Activated CD4-positive, alpha-beta memory T cell treated with anti-CD3 and anti-CD28 coated beads, Interleukin-2, amount 10 ng/mL, durations not matched to agents 7 days and 5 days (primary cell): ENCODE data around the gene CISD2. TPM values are rescaled to one million over a fixed set of nuclear protein-coding genes. Genes with fewer than 3 reads are reported as not detected.
"Not testable (repeated sequence)": the region's sequence is repeated elsewhere in the genome, so short reads cannot be mapped to it uniquely, and the experiment has no call there.

Experiments used
- CTCF ChIA-PET: fragments of 350-600 bp; sonication (Branson Sonifier 250); formaldehyde crosslinking; loops from one replicate; lab custom pipeline; 2021; ENCODE audit warnings: antibody characterized with exemption, inconsistent platforms; lab: Charles Lee
- POLR2A ChIA-PET: fragments of 350-600 bp; sonication (Branson Sonifier 250); formaldehyde crosslinking; loops from one replicate; lab custom pipeline; 2021; ENCODE audit warnings: antibody characterized with exemption; lab: Charles Lee
- DNase-seq: peaks from one replicate; pipeline ENCODE4 v3.0.0-alpha.2; 2020
- H3K27ac Mint-ChIP-seq: one replicate; pipeline ENCODE4 v1.8.0; 2021; ENCODE audit warnings: mild to moderate bottlenecking, mixed read lengths
- H3K27me3 Mint-ChIP-seq: one replicate; pipeline ENCODE4 v1.8.0; 2021; ENCODE audit warnings: mixed read lengths
- H3K36me3 Mint-ChIP-seq: one replicate; pipeline ENCODE4 v1.8.0; 2021; ENCODE audit warnings: low read depth, mixed read lengths
- H3K4me1 Mint-ChIP-seq: one replicate; pipeline ENCODE4 v1.8.0; 2021; ENCODE audit warnings: mixed read lengths
- H3K4me3 Mint-ChIP-seq: one replicate; pipeline ENCODE4 v1.8.0; 2021; ENCODE audit warnings: mild to moderate bottlenecking, mixed read lengths
- H3K9me3 Mint-ChIP-seq: one replicate; pipeline ENCODE4 v1.8.0; 2021; ENCODE audit warnings: mixed read lengths
- total RNA-seq, 2 experiments: library from RNA; stranded (reverse); gene quantifications; one replicate each; pipeline ENCODE4 v1.2.3, GENCODE V29; 2021

CISD2 gene, protein sequence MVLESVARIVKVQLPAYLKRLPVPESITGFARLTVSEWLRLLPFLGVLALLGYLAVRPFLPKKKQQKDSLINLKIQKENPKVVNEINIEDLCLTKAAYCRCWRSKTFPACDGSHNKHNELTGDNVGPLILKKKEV
- 10 to 100 TPM; 37.9 to 39.8 TPM for total RNA-seq

DNA sequence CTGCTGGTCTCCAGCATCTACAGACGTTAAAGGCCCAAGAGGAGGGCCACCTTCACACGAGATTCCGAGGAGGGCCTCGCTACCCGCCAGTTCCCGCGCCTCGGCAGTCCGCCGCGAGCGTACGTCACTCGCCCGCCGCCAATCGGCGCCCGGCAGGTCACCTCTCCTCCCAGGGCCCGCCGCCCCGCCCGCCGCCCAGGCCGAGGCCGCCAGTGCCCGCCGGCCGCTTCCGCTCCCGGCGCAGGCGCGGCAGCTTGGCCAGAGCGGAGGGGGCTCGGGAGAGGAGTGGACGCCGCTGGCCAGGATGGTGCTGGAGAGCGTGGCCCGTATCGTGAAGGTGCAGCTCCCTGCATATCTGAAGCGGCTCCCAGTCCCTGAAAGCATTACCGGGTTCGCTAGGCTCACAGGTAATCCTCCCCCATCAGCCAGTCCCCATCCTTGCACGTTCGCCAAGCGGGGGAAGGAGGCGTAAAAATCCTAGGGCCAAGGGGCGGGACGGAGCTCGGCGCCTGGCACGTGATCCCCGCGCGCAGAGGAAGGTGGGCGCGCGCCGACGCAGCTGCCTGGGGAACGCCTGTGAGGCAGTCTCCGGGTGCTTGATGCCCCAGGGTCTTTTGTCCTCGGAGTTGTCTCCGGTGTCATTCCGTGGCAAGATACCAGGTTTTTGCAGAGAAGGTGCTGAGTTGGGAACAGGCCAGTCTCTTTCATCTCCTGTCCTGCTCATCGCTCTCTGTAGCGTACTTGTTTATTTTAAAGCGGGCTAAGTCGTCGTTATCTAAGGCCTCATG is at the start of gene CISD2:
Gene CISD2 (plus strand): TSS at position 212 of the 788 bp plus-strand sequence. CDS start 93 bp downstream, at position 305.
- DNase-seq = peak; percentile 93
- Mint-ChIP-seq H3K4me3 (peak within 1 kb of the TSS; percentile 92), H3K27me3 (no peaks in the 10 kb centered on the region), H3K27ac (peak within 1 kb of the TSS; percentile 99), H3K4me1 (peaks cover 71% of the 10 kb centered on the region), H3K36me3 (peaks cover 48% of the 10 kb centered on the region), H3K9me3 (peaks cover 3% of the 10 kb centered on the region)
- ChIA-PET POLR2A (interaction anchor here (0.6 to 7.3 kb wide), 35 partner anchors 8 to 524 kb away, joined by 3 to 510 read pairs (median 4); partner anchors contain the start of genes BDH2, MANBA, NFKB1 and SLC39A8), CTCF (interaction anchor here (1.0 to 3.6 kb wide), 7 partner anchors 9 to 524 kb away, joined by 3 to 34 read pairs (median 4); partner anchors contain the start of genes SLC39A8 and UBE2D3)

DNA sequence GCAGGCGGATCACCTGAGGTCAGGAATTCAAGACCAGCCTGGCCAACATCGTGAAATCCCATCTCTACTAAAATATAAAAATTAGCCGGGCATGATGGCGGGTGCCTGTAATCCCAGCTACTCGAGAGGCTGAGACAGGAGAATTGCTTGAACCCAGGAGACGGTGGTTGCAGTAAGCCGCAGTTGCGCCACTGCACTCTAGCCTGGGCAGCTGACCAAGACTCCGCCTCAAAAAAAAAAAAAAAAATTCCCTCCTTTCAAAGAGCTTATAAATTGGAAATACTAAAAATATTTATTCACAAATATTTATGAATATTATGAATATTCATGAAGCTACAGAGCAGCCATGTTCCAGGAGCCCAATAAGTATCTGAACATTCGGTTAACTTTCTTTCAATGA is 49.7 kb upstream of the CISD2 start:
- DNase-seq, H3K9me3 Mint-ChIP-seq, H3K27ac Mint-ChIP-seq, H3K27me3 Mint-ChIP-seq: not testable (repeated sequence)
- H3K36me3 Mint-ChIP-seq = peaks cover 83% of the 10 kb centered on the region
- H3K4me1 Mint-ChIP-seq = peaks cover 83% of the 10 kb centered on the region
- ChIA-PET POLR2A (interaction anchor here (1.0 to 15.1 kb wide), 4 partner anchors 8 to 258 kb away, joined by 3 to 510 read pairs (median 56); partner anchors contain the start of genes CISD2, MANBA, SLC9B2 and UBE2D3), CTCF (interaction anchor here (0.7 to 1.8 kb wide), 2 partner anchors 9 kb away, joined by 3 to 8 read pairs; partner anchors contain the start of gene UBE2D3)
- peak overlapping the region; percentile 26 for H3K4me3 Mint-ChIP-seq

DNA sequence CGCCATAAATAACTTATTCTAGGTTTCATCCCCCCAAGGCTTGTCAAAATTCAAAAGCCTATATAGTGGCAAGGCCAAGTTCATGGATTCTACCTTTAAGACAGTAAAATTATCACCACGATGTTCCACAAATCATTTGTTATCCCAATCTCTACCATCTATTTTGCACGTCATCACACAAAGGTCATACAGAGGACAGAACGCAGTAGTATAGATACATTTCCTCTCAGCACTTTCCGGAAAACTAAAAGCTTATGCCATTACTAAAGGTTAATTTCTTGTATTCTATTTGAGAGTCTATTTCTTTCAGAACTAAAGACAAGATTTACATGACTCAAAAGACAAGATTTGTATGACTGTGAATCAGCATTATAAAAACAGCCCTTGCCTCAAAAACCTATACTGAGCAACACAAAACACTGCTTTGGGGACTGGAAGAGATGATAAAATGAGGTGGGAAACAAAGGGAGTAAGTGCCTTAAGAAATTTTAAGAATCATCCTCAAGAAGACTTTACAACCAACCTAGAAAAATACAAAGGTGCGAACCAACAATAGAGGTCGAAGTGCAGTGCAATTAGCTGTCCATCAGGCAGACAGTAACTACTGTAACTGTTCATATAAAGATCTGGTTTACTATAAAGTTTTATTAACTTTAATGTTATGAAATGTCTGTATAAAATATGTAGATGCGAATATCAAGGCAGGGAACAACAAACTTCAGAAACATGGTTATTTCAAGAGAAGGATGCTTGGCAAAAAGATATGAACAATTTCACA is 49.0 kb upstream of the CISD2 start:
- peak overlapping the region; percentile 61 for H3K4me3 Mint-ChIP-seq
- DNase-seq = no peak
- H3K27ac Mint-ChIP-seq = peak overlapping the region; percentile 78
- CTCF ChIA-PET = interaction anchor here (0.7 kb wide), 1 partner anchor 8 kb away, joined by 3 read pairs; the partner anchor contains the start of gene UBE2D3
- no peaks in the 10 kb centered on the region for H3K27me3 Mint-ChIP-seq
- H3K4me1 Mint-ChIP-seq = peaks cover 83% of the 10 kb centered on the region
- no peaks in the 10 kb centered on the region for H3K9me3 Mint-ChIP-seq
- peaks cover 83% of the 10 kb centered on the region for H3K36me3 Mint-ChIP-seq
- POLR2A ChIA-PET = interaction anchor here (1.0 to 15.1 kb wide), 5 partner anchors 7 to 257 kb away, joined by 3 to 510 read pairs (median 7); partner anchors contain the start of genes CISD2, MANBA, SLC9B2 and UBE2D3

DNA sequence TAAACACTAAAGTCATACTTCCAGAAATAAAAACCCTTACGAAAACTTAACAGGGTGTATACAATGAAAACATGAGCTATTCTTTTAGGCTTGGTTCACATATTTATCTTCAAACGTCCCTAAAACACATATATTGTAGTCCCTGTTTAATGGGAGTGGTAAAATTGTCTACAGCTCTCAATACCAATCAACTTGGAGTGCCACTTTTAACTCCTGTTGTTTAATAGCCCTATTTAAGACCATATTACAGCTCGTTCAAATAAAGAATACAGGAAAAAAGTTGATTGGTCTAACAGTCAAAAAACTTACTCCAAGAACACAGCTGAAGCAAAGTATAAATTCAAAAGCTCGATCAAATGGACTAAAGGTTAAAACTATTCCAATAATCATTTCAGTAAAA is 45.3 kb upstream of the CISD2 start:
- ChIA-PET CTCF (interaction anchor here (0.6 to 3.1 kb wide), 4 partner anchors 33 to 268 kb away, joined by 3 to 12 read pairs (median 6); partner anchors contain the start of gene CISD2), POLR2A (interaction anchor here (0.9 to 15.1 kb wide), 7 partner anchors 12 to 164 kb away, joined by 3 to 510 read pairs (median 6); partner anchors contain the start of genes CISD2 and MANBA)
- Mint-ChIP-seq H3K4me1 (peaks cover 57% of the 10 kb centered on the region), H3K27me3 (no peaks in the 10 kb centered on the region), H3K9me3 (no peaks in the 10 kb centered on the region), H3K4me3 (no peak overlapping the region), H3K27ac (peak overlapping the region; percentile 69), H3K36me3 (peaks cover 52% of the 10 kb centered on the region)
- no peak for DNase-seq

DNA sequence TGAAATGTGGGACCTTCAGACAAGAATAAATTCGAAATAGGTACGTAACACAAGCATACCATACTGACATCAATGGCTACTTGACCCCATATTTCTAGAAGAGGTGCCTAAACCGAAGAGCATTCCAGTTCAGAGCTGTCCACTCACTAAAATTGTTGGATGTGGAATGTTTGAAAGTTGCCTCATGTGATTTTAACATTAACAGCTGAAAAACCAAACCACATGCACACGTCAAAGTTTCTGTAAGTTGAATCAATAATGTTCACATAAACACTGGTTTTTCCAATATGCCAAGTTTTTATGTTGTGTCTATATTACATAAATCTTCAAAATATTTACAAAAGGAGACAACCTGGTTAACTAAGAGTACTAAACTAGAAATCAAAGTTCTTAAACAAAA is 44.9 kb upstream of the CISD2 start:
- no peak overlapping the region for H3K4me3 Mint-ChIP-seq
- H3K9me3 Mint-ChIP-seq = no peaks in the 10 kb centered on the region
- peak overlapping the region; percentile 69 for H3K27ac Mint-ChIP-seq
- H3K4me1 Mint-ChIP-seq = peaks cover 57% of the 10 kb centered on the region
- no peaks in the 10 kb centered on the region for H3K27me3 Mint-ChIP-seq
- POLR2A ChIA-PET = interaction anchor here (0.9 to 15.1 kb wide), 7 partner anchors 7 to 164 kb away, joined by 3 to 510 read pairs (median 35); partner anchors contain the start of genes CISD2 and MANBA
- DNase-seq = no peak
- peaks cover 48% of the 10 kb centered on the region for H3K36me3 Mint-ChIP-seq
- CTCF ChIA-PET = interaction anchor here (2.4 to 3.1 kb wide), 2 partner anchors 45 to 268 kb away, joined by 8 to 12 read pairs; partner anchors contain the start of gene CISD2

DNA sequence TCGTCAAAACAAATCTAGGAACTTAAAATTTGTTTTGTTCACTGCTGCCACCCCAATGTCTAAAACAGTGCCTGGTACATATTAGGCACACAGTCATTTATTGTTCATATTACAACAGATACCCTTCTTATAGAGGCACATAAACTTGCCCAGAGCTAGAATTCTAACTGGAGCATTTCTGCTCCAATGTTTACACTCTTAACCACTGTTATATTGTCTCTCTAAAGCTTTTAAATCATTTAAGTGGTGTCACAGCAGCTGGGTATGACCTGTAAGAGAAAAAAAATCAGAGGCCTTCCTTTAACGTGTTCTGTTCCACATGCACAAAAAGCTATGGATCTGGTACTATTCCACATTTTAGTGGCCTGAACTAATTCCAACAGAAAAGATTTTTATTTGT is 44.4 kb upstream of the CISD2 start:
- CTCF ChIA-PET = interaction anchor here (0.8 to 3.1 kb wide), 3 partner anchors 43 to 267 kb away, joined by 3 to 12 read pairs (median 8); partner anchors contain the start of gene CISD2
- Mint-ChIP-seq H3K9me3 (no peaks in the 10 kb centered on the region), H3K36me3 (peaks cover 47% of the 10 kb centered on the region), H3K27ac (peak overlapping the region; percentile 63), H3K4me3 (no peak overlapping the region), H3K4me1 (peaks cover 60% of the 10 kb centered on the region), H3K27me3 (no peaks in the 10 kb centered on the region)
- POLR2A ChIA-PET = interaction anchor here (1.1 to 15.1 kb wide), 6 partner anchors 7 to 195 kb away, joined by 3 to 510 read pairs (median 36); partner anchors contain the start of genes CISD2, MANBA and SLC9B1
- no peak for DNase-seq

DNA sequence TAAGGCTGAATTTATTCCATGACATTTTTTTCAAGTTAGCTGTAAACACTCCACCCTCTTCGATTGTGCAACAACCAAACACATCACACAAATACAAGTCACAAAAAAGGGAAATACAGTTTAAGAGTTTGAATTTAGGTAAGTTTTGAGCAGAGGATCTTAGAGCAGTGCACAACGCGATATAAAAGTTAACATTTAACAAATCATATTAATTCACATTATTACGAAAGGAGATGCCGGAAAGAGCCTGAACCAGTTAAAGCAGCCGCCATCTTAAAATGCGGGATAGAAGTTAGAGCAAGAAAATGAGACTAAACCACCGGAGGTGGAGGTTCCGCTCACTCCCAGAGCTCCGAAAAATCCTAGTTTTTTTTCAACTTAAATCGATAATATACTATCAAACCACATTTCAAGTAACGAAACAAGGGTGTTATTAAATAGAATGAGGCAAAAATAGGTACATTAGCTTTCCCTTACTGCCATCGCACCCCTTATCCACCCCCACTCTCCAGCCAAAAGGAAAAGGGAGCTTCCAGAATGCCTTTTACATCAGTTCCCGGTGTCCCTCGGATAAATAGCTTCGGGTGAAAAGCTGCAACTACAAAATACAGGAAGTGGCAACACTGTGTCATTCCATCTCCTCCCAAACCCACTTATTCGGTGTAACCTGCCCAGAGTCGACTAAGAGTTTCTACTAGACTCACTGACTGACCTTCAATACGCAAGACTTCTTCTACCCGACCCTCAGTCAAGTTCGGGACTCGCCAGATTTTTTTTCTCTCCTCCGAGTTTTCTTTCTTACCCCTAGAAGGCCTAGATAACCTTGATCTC is 43.3 kb upstream of the CISD2 start:
- H3K4me1 Mint-ChIP-seq = peaks cover 51% of the 10 kb centered on the region
- peaks cover 39% of the 10 kb centered on the region for H3K36me3 Mint-ChIP-seq
- H3K4me3 Mint-ChIP-seq = no peak overlapping the region
- H3K27me3 Mint-ChIP-seq = no peaks in the 10 kb centered on the region
- H3K27ac Mint-ChIP-seq = no peak overlapping the region
- POLR2A ChIA-PET = interaction anchor here (0.8 to 15.1 kb wide), 19 partner anchors 8 to 480 kb away, joined by 3 to 510 read pairs (median 12); partner anchors contain the start of genes CISD2, MANBA, NFKB1 and SLC39A8
- peak; percentile 47 for DNase-seq
- CTCF ChIA-PET = interaction anchor here (0.5 to 2.4 kb wide), 8 partner anchors 13 to 481 kb away, joined by 3 to 8 read pairs (median 5); partner anchors contain the start of genes BDH2, CISD2 and SLC39A8
- H3K9me3 Mint-ChIP-seq = no peaks in the 10 kb centered on the region

DNA sequence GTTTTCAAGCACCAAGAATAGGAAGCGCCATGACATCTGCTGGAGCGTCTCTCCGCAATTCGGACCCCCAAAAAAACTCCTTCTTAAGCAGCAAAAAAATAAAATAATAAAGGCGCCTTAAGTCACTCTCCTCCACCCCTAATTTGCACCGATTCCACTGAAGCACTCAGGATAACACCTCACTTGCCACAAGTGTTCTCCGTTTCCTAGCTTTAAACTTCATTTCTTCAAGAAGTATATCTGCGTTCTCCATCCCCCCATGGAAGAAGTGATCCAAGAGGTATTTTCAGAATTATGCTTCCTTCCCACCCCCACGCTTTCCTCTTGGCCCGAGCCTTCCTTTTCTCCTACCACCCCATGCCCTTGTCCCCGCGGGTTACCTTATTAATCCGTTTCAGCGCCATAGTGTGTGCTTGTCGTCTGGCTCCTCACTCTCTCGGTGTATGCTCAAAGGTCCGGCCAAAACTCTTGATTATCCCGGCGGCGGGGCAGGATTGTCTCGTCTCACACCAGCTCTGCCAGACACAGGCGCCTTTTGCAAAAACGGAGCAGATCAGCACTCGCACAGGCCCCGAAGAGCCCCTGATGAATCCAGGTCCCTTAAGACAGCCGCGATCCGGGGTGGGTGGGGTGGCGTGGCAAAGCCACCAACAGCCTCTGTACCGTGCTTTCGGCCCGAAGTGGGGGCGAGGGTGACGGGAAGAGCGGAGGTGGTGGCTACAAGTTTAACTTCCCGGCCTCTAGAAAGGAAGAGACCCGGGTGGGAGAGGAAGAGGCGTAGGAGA is 42.5 kb upstream of the CISD2 start:
- no peaks in the 10 kb centered on the region for H3K27me3 Mint-ChIP-seq
- DNase-seq = no peak
- CTCF ChIA-PET = interaction anchor here (0.6 to 3.3 kb wide), 8 partner anchors 8 to 481 kb away, joined by 3 to 34 read pairs (median 6); partner anchors contain the start of genes BDH2, CISD2 and SLC39A8

DNA sequence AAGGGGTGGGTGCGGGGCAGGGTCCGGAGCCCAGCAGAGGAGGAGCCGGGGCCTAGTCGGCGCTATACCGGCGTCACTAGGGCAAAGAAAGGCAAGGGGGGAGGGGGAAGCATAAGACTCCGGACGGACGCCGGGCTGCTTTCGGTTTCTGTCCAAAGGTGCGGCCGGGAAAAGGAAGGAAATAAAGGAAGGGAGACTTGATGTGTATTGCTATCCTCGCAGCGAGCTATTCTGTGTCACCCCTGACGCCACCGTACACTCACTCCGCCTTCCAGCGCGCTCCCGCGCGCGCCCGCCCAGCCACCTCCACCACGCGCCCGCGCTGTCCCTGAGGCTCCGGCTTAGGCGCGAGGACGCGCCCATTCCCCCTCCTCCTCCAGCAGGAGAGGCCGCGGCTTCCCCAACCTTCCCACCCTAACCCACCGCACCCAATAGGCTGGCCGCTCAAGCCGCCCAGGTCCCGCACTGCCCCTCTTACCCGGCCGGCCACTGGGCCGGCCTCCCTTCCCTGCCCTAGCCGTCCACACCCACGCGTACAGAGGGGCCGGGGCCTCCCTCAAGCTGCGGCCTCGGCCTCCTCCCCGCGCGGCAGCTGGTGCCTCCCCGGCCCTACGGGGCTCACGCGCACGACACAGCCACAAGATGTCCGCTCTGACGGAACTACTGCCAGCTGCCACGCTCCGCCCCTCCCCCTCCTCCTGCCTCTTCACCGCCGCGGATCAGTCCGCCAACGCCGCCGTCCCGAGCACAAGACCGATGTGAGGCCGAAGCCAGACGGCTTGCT is 41.7 kb upstream of the CISD2 start, which contains the start of gene UBE2D3:
Gene UBE2D3 (minus strand): TSS at position 662 of the 784 bp plus-strand sequence. CDS start 1,043 bp downstream, outside the sequence.
- H3K27me3 Mint-ChIP-seq = no peaks in the 10 kb centered on the region
- DNase-seq = peak; percentile 95
- no peaks in the 10 kb centered on the region for H3K9me3 Mint-ChIP-seq
- no peak within 1 kb of the TSS for H3K27ac Mint-ChIP-seq
- H3K36me3 Mint-ChIP-seq = peaks cover 26% of the 10 kb centered on the region
- POLR2A ChIA-PET = interaction anchor here (0.7 to 15.1 kb wide), 47 partner anchors 10 to 482 kb away, joined by 3 to 510 read pairs (median 7); partner anchors contain the start of genes BDH2, CENPE, CISD2 and MANBA
- peaks cover 39% of the 10 kb centered on the region for H3K4me1 Mint-ChIP-seq
- H3K4me3 Mint-ChIP-seq = no peak within 1 kb of the TSS
- CTCF ChIA-PET = interaction anchor here (0.6 to 3.3 kb wide), 14 partner anchors 8 to 482 kb away, joined by 3 to 34 read pairs (median 4); partner anchors contain the start of genes BDH2, CISD2, SLC39A8 and SLC9B2

More for the DNA sequence above, 42.5 kb upstream of the CISD2 start:
- POLR2A ChIA-PET = interaction anchor here (0.8 to 15.1 kb wide), 31 partner anchors 9 to 482 kb away, joined by 3 to 510 read pairs (median 10); partner anchors contain the start of genes CISD2, MANBA, NFKB1 and SLC39A8
- peaks cover 30% of the 10 kb centered on the region for H3K36me3 Mint-ChIP-seq
- H3K4me3 Mint-ChIP-seq = no peak overlapping the region
- peaks cover 42% of the 10 kb centered on the region for H3K4me1 Mint-ChIP-seq
- no peak overlapping the region for H3K27ac Mint-ChIP-seq
- H3K9me3 Mint-ChIP-seq = no peaks in the 10 kb centered on the region
